GM21526 (cell line): Measurements from ENCODE around the gene LYPD6.
"Not testable (repeated sequence)": the region's sequence is repeated elsewhere in the genome, so short reads cannot be mapped to it uniquely, and the experiment has no call there.

Experiments
- ATAC-seq: cut with Tn5 transposase; IDR thresholded peaks from one replicate; pipeline ENCODE4 v1.9.1; 2021; ENCODE audit warnings: moderate library complexity; ENCODE audit not compliant: unreplicated experiment, low FRiP score

The LYPD6 gene

GRCh38 chr2:149330127-149331022 lies at the start of gene LYPD6:
Gene LYPD6 (plus strand): TSS chr2:149330587. CDS start chr2:149437709, 107,122 bp downstream.
- ATAC-seq: peak; percentile 96

- no peak for ATAC-seq
Measured at GRCh38 chr2:149281441-149281840, 48.9 kb upstream of the LYPD6 start.

- ATAC-seq: no peak
Measured at GRCh38 chr2:149290662-149291061, 39.7 kb upstream of the LYPD6 start.

- no peak for ATAC-seq
Measured at GRCh38 chr2:149291881-149292280, 38.5 kb upstream of the LYPD6 start.

GRCh38 chr2:149296031-149296430 lies 34.4 kb upstream of the LYPD6 start:
- ATAC-seq: no peak

- no peak for ATAC-seq
Measured at GRCh38 chr2:149307014-149307413, 23.4 kb upstream of the LYPD6 start.

- ATAC-seq: no peak
Measured at GRCh38 chr2:149310349-149310748, 20.0 kb upstream of the LYPD6 start.

- no peak for ATAC-seq
Measured at GRCh38 chr2:149312039-149312438, 18.3 kb upstream of the LYPD6 start.

GRCh38 chr2:149313512-149313972 lies 16.8 kb upstream of the LYPD6 start:
- peak; percentile 97 for ATAC-seq

- no peak for ATAC-seq
Measured at GRCh38 chr2:149314687-149315086, 15.7 kb upstream of the LYPD6 start.

GRCh38 chr2:149315461-149315860 lies 14.9 kb upstream of the LYPD6 start:
- ATAC-seq: no peak

GRCh38 chr2:149318566-149318965 lies 11.8 kb upstream of the LYPD6 start:
- ATAC-seq: not testable (repeated sequence)

GRCh38 chr2:149320362-149320761 lies 10.0 kb upstream of the LYPD6 start:
- no peak for ATAC-seq

GRCh38 chr2:149329068-149329467 lies 1.3 kb upstream of the LYPD6 start:
- no peak for ATAC-seq

GRCh38 chr2:149329489-149330126 lies 779 bp upstream of the LYPD6 start:
- ATAC-seq: no peak

GRCh38 chr2:149331023-149331400 lies 625 bp downstream of the LYPD6 start:
- ATAC-seq: no peak

GRCh38 chr2:149332364-149332763 lies 2.0 kb downstream of the LYPD6 start:
- no peak for ATAC-seq

- ATAC-seq: no peak
Measured at GRCh38 chr2:149333636-149334035, 3.2 kb downstream of the LYPD6 start.

- ATAC-seq: no peak
Measured at GRCh38 chr2:149334156-149334555, 3.8 kb downstream of the LYPD6 start.

GRCh38 chr2:149339324-149339723 lies 8.9 kb downstream of the LYPD6 start:
- no peak for ATAC-seq

GRCh38 chr2:149342509-149342908 lies 12.1 kb downstream of the LYPD6 start:
- no peak for ATAC-seq

GRCh38 chr2:149344105-149344504 lies 13.7 kb downstream of the LYPD6 start:
- no peak for ATAC-seq
